DND-41 (cell line): Measurements from ENCODE around the gene SEPTIN6.

Experiments
- ATAC-seq: fragments of 200-7000 bp; cut with Tn5 transposase; 3 replicates; pipeline ENCODE4 v1.9.1; 2021; ENCODE audit warnings: low read depth; ENCODE audit not compliant: insufficient read depth
- DNase-seq: peaks from one replicate; pipeline ENCODE4 v3.0.0-alpha.2; 2020
- H2AFZ ChIP-seq: 2 replicates; pipeline ENCODE4 v1.6.0; 2012; ENCODE audit warnings: low read depth, low read length
- H3K27ac ChIP-seq: 2 replicates; pipeline ENCODE4 v1.5.1; 2012; ENCODE audit warnings: low read length, inconsistent platforms
- H3K27me3 ChIP-seq: fragments of 200-600 bp; sonication (generic); 2 replicates; pipeline ENCODE4 v1.6.0; 2012; ENCODE audit warnings: low read length, mild to moderate bottlenecking, inconsistent platforms; ENCODE audit not compliant: insufficient read depth, poor library complexity
- H3K36me3 ChIP-seq: 2 replicates; pipeline ENCODE4 v1.5.1; 2012; ENCODE audit warnings: low read length, inconsistent platforms; ENCODE audit not compliant: insufficient read depth
- H3K4me1 ChIP-seq: 2 replicates; pipeline ENCODE4 v1.5.1; 2012; ENCODE audit warnings: mild to moderate bottlenecking, low read length; ENCODE audit not compliant: insufficient read depth
- H3K4me2 ChIP-seq: 2 replicates; pipeline ENCODE4 v1.6.0; 2012; ENCODE audit warnings: mild to moderate bottlenecking, moderate library complexity, low read length, inconsistent platforms; ENCODE audit not compliant: insufficient read depth
- H3K4me3 ChIP-seq, 2 experiments: fragments of 200-600 bp in 1 of 2; shearing (Covaris generic) in 1 of 2; 2 replicates each; pipeline ENCODE4 v1.5.1; 2012 to 2016; ENCODE audit warnings: inconsistent platforms in 2 of 2, low read length in 2 of 2, mild to moderate bottlenecking in 2 of 2, low read depth in 1 of 2, moderate library complexity in 1 of 2
- H3K79me2 ChIP-seq: 2 replicates; pipeline ENCODE4 v1.6.0; 2012; ENCODE audit warnings: low read length, inconsistent platforms; ENCODE audit not compliant: insufficient read depth
- H3K9ac ChIP-seq: 2 replicates; pipeline ENCODE4 v1.6.0; 2012; ENCODE audit warnings: low read depth, mild to moderate bottlenecking, inconsistent platforms, low read length, moderate library complexity
- H3K9me3 ChIP-seq: 2 replicates; pipeline ENCODE4 v1.5.1; 2012; ENCODE audit warnings: low read length, moderate library complexity, mild to moderate bottlenecking, inconsistent platforms; ENCODE audit not compliant: insufficient read depth, severe bottlenecking
- H4K20me1 ChIP-seq: 2 replicates; pipeline ENCODE4 v1.6.0; 2012; ENCODE audit warnings: low read length; ENCODE audit not compliant: insufficient read depth
- CTCF ChIP-seq: IDR thresholded peaks from 2 replicates; pipeline ENCODE4 v1.5.1; 2012; ENCODE audit warnings: borderline replicate concordance, low read length, moderate library complexity, mild to moderate bottlenecking; ENCODE audit not compliant: poor library complexity, severe bottlenecking; ENCODE audit errors: extremely low read depth
- EZH2 ChIP-seq: IDR thresholded peaks from 3 replicates; pipeline ENCODE4 v1.6.1; 2012; ENCODE audit warnings: borderline replicate concordance, low read depth, mild to moderate bottlenecking, moderate library complexity, low read length, inconsistent platforms; ENCODE audit not compliant: severe bottlenecking

The SEPTIN6 gene

GRCh38 chrX:119735467-119735866, 42.5 kb upstream of the SEPTIN6 start:
- Histone ChIP-seq H3K9me3 (no peaks in the 10 kb centered on the region), H3K27ac (no peak overlapping the region), H3K4me3 (no peak overlapping the region), H3K36me3 (no peaks in the 10 kb centered on the region), H4K20me1 (no peaks in the 10 kb centered on the region), H3K9ac (no peak overlapping the region), H3K4me1 (no peaks in the 10 kb centered on the region), H2AFZ (no peak overlapping the region), H3K27me3 (no peaks in the 10 kb centered on the region), H3K79me2 (no peaks in the 10 kb centered on the region), H3K4me2 (no peak overlapping the region)
- DNase-seq (no peak), ATAC-seq (no peak)
- no peak for TF ChIP-seq CTCF
- TF ChIP-seq EZH2: no peak

- ATAC-seq (no peak), DNase-seq (no peak)
- no peaks in the 10 kb centered on the region for H3K9me3 ChIP-seq
- no peak for TF ChIP-seq CTCF
- TF ChIP-seq EZH2: no peak
- H3K4me1 ChIP-seq: no peaks in the 10 kb centered on the region
- H4K20me1 ChIP-seq: no peaks in the 10 kb centered on the region
- no peaks in the 10 kb centered on the region for H3K27me3 ChIP-seq
- no peak overlapping the region for H3K9ac ChIP-seq
- H3K27ac ChIP-seq: no peak overlapping the region
- no peak overlapping the region for H3K4me2 ChIP-seq
- H3K79me2 ChIP-seq: no peaks in the 10 kb centered on the region
- no peaks in the 10 kb centered on the region for H3K36me3 ChIP-seq
- no peak overlapping the region for H2AFZ ChIP-seq
- no peak overlapping the region for H3K4me3 ChIP-seq
Observed at GRCh38 chrX:119734897-119735339, 42.0 kb upstream of the SEPTIN6 start.

GRCh38 chrX:119729408-119730201, 36.6 kb upstream of the SEPTIN6 start:
- Histone ChIP-seq H3K27ac (no peak overlapping the region), H3K4me3 (no peak overlapping the region), H3K27me3 (no peaks in the 10 kb centered on the region), H4K20me1 (no peaks in the 10 kb centered on the region), H3K9me3 (no peaks in the 10 kb centered on the region), H3K4me2 (no peak overlapping the region), H2AFZ (no peak overlapping the region), H3K9ac (no peak overlapping the region), H3K4me1 (peaks cover 6% of the 10 kb centered on the region), H3K79me2 (no peaks in the 10 kb centered on the region), H3K36me3 (no peaks in the 10 kb centered on the region)
- ATAC-seq (peak; percentile 73), DNase-seq (peak; percentile 73)
- TF ChIP-seq CTCF (peak; percentile 72), EZH2 (no peak)
